ENCODE data around the gene FRMD8. TPM values are rescaled to one million over a fixed set of nuclear protein-coding genes. Genes with fewer than 3 reads are reported as not detected.

Gene FRMD8
- total RNA-seq, 2 experiments from 2014 or later, result 51.0 to 54.7 TPM

- ATAC-seq, result no peak
These were observed 67.9 kb downstream of the FRMD8 start for GRCh38 chr11:65454311-65454695.

GRCh38 chr11:65454696-65455456 is 68.4 kb downstream of the FRMD8 start:
- H3K36me3 Mint-ChIP-seq (ENCODE audit: low read depth), result peaks cover 3% of the 10 kb centered on the region
- no peaks in the 10 kb centered on the region for H3K9me3 Mint-ChIP-seq (ENCODE audit: insufficient read depth)
- H3K27me3 Mint-ChIP-seq (ENCODE audit: low read depth), result no peaks in the 10 kb centered on the region
- peaks cover 30% of the 10 kb centered on the region for H3K4me1 Mint-ChIP-seq (ENCODE audit: low read depth)
- H3K27ac Mint-ChIP-seq, result peak overlapping the region; percentile 83
- DNase-seq, result peak; percentile 90
- POLR2A ChIA-PET, result interaction anchor here (0.8 to 1.3 kb wide), 3 partner anchors 23 to 47 kb away, joined by 4 to 5 read pairs (median 4); no protein-coding TSS in a partner anchor
- CTCF ChIA-PET, result interaction anchor here (1.4 kb wide), 1 partner anchor 17 kb away, joined by 3 read pairs; no protein-coding TSS in a partner anchor
- H3K4me3 Mint-ChIP-seq, result peak overlapping the region; percentile 86
- peak; percentile 97 for ATAC-seq

More at GRCh38 chr11:65454311-65454695, 67.9 kb downstream of the FRMD8 start:
- H3K9me3 Mint-ChIP-seq (ENCODE audit: insufficient read depth), result no peaks in the 10 kb centered on the region
- ChIA-PET POLR2A (interaction anchor here (0.7 to 1.7 kb wide), 2 partner anchors 43 to 50 kb away, joined by 3 to 5 read pairs; no protein-coding TSS in a partner anchor), CTCF (no interaction called here)
- peak overlapping the region; percentile 83 for H3K27ac Mint-ChIP-seq
- no peaks in the 10 kb centered on the region for H3K27me3 Mint-ChIP-seq (ENCODE audit: low read depth)
- no peak for DNase-seq
- peaks cover 27% of the 10 kb centered on the region for H3K4me1 Mint-ChIP-seq (ENCODE audit: low read depth)
- peak overlapping the region; percentile 86 for H3K4me3 Mint-ChIP-seq
- peaks cover 3% of the 10 kb centered on the region for H3K36me3 Mint-ChIP-seq (ENCODE audit: low read depth)

- Mint-ChIP-seq H3K9me3 (ENCODE audit: insufficient read depth) (no peaks in the 10 kb centered on the region), H3K27me3 (ENCODE audit: low read depth) (no peaks in the 10 kb centered on the region), H3K27ac (peak overlapping the region; percentile 20), H3K36me3 (ENCODE audit: low read depth) (peaks cover 3% of the 10 kb centered on the region), H3K4me1 (ENCODE audit: low read depth) (peaks cover 30% of the 10 kb centered on the region), H3K4me3 (peak overlapping the region; percentile 61)
- ATAC-seq, result no peak
- ChIA-PET CTCF (interaction anchor here (1.4 kb wide), 1 partner anchor 16 kb away, joined by 3 read pairs; no protein-coding TSS in a partner anchor), POLR2A (no interaction called here)
- no peak for DNase-seq
These were observed 70.0 kb downstream of the FRMD8 start for GRCh38 chr11:65456418-65456817.

- DNase-seq, result no peak
- no peaks in the 10 kb centered on the region for H3K27me3 Mint-ChIP-seq (ENCODE audit: low read depth)
- no peaks in the 10 kb centered on the region for H3K9me3 Mint-ChIP-seq (ENCODE audit: insufficient read depth)
- H3K4me1 Mint-ChIP-seq (ENCODE audit: low read depth), result peaks cover 23% of the 10 kb centered on the region
- ChIA-PET CTCF (interaction anchor here (0.5 to 0.9 kb wide), 2 partner anchors 9 to 67 kb away, joined by 3 to 5 read pairs; no protein-coding TSS in a partner anchor), POLR2A (interaction anchor here (0.5 to 1.4 kb wide), 6 partner anchors 12 to 43 kb away, joined by 3 to 15 read pairs (median 4); partner anchors contain the start of gene MALAT1)
- no peak for ATAC-seq
- no peak overlapping the region for H3K27ac Mint-ChIP-seq
- H3K36me3 Mint-ChIP-seq (ENCODE audit: low read depth), result peaks cover 3% of the 10 kb centered on the region
- H3K4me3 Mint-ChIP-seq, result no peak overlapping the region
These were observed 73.1 kb downstream of the FRMD8 start for GRCh38 chr11:65459552-65459951.

Other genes with a start within 250 kb of the FRMD8 start
- not detected for gene SPDYC, start 216.4 kb upstream of the FRMD8 start, total RNA-seq
- 100 to 1,000 TPM; 170 to 179 TPM for gene CAPN1, start 204.7 kb upstream of the FRMD8 start, total RNA-seq
- 10 to 100 TPM; 63.6 to 76.1 TPM for gene POLA2, start 124.7 kb upstream of the FRMD8 start, total RNA-seq
- gene CDC42EP2, start 71.8 kb upstream of the FRMD8 start, total RNA-seq, result 1 to 10 TPM in 1 of 2 experiments, under 1 TPM in 1; 0.29 to 1.2 TPM
- gene DPF2, start 52.8 kb upstream of the FRMD8 start, total RNA-seq, result 10 to 100 TPM; 56.3 to 56.9 TPM
- gene TIGD3, start 31.9 kb upstream of the FRMD8 start, total RNA-seq, result 1 to 10 TPM; 1.1 to 1.4 TPM
- gene SLC25A45, start 4.0 kb upstream of the FRMD8 start, total RNA-seq, result 10 to 100 TPM; 24.5 to 28.2 TPM
- gene NEAT1, start 36.2 kb downstream of the FRMD8 start, total RNA-seq, result 100 to 1,000 TPM; 212 to 254 TPM
- gene MALAT1, start 112.4 kb downstream of the FRMD8 start, total RNA-seq, result 1,000 to 10,000 TPM; 3,822 to 4,094 TPM
- gene SCYL1, start 138.4 kb downstream of the FRMD8 start, total RNA-seq, result 10 to 100 TPM; 68.0 to 69.5 TPM
- gene LTBP3, start 171.7 kb downstream of the FRMD8 start, total RNA-seq, result 10 to 100 TPM; 64.7 to 70.8 TPM
- gene ZNRD2, start 183.8 kb downstream of the FRMD8 start, total RNA-seq, result 10 to 100 TPM; 39.2 to 40.7 TPM
- 10 to 100 TPM; 32.0 to 33.6 TPM for gene FAM89B, start 185.9 kb downstream of the FRMD8 start, total RNA-seq
- 10 to 100 TPM; 94.4 to 95.3 TPM for gene EHBP1L1, start 189.4 kb downstream of the FRMD8 start, total RNA-seq
- gene KCNK7, start 209.2 kb downstream of the FRMD8 start, total RNA-seq, result under 1 TPM; 0.95 to 0.99 TPM
- 10 to 100 TPM; 56.7 to 66.5 TPM for gene MAP3K11, start 227.6 kb downstream of the FRMD8 start, total RNA-seq
- gene PCNX3, start 229.1 kb downstream of the FRMD8 start, total RNA-seq, result 10 to 100 TPM; 50.1 to 54.8 TPM